Esophagus squamous epithelium (tissue), 4 donors: ENCODE results near the gene CACNA2D2.

Experiments used
- POLR2A ChIP-seq, 4 donors: fragments of 450-650 bp; IDR thresholded peaks; one replicate each; pipeline ENCODE4 v1.6.1; 2017; ENCODE audit warnings: antibody characterized with exemption in 4 of 4, mild to moderate bottlenecking in 4 of 4, moderate library complexity in 3 of 4
- TF ChIP-seq, protein P1 (sequence below), 6 experiments: fragments of 450-650 bp in 4 of 6; fragments of 200-600 bp in 2 of 6; sonication (generic) in 2 of 6; IDR thresholded peaks; one replicate each; pipeline ENCODE4 v1.5.1; 2016 to 2019; ENCODE audit warnings: antibody characterized with exemption in 6 of 6, mild to moderate bottlenecking in 4 of 6, moderate library complexity in 4 of 6

DNA sequence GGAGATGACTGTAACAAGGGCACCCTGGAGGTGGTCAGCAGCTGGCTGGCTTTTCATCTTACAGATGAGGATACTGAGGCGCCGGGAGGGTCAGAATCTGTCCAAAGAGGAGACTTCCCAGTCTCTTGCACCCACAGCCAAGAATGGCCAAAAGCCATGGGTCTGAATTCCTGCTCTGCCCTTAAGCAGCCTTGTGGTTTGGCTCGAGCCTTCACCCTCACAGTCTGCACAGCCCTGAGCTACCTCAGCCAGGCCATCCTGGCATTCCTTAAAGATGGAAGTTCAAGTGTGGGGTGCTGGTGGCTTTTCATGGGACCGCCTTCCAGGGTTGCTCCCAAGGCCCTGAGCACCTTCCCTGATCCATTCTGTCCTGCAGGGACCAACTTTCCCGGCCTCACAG, 59.2 kb downstream of the CACNA2D2 start:
- TF ChIP-seq, protein P1, sequence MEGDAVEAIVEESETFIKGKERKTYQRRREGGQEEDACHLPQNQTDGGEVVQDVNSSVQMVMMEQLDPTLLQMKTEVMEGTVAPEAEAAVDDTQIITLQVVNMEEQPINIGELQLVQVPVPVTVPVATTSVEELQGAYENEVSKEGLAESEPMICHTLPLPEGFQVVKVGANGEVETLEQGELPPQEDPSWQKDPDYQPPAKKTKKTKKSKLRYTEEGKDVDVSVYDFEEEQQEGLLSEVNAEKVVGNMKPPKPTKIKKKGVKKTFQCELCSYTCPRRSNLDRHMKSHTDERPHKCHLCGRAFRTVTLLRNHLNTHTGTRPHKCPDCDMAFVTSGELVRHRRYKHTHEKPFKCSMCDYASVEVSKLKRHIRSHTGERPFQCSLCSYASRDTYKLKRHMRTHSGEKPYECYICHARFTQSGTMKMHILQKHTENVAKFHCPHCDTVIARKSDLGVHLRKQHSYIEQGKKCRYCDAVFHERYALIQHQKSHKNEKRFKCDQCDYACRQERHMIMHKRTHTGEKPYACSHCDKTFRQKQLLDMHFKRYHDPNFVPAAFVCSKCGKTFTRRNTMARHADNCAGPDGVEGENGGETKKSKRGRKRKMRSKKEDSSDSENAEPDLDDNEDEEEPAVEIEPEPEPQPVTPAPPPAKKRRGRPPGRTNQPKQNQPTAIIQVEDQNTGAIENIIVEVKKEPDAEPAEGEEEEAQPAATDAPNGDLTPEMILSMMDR (IDR thresholded peaks at IDR 0.05) = no peak
- TF ChIP-seq POLR2A (IDR thresholded peaks at IDR 0.05) = no peak
